SK-N-SH (cell line): ENCODE results near the gene MAP2K3. TPM values are rescaled to one million over a fixed set of nuclear protein-coding genes. Genes with fewer than 3 reads are reported as not detected.

Source experiments
- CTCF ChIA-PET: fragments of 300-600, 350-600 bp; formaldehyde crosslinking; extraction: SDS; loops from one replicate; lab custom pipeline; 2021; lab: Yijun Ruan, JAX
- POLR2A ChIA-PET: fragments of 350-600 bp; sonication (Branson Sonifier 250); formaldehyde crosslinking; extraction: SDS; loops from one replicate; lab custom pipeline; 2020; ENCODE audit warnings: antibody characterized with exemption, inconsistent platforms; lab: Yijun Ruan, JAX
- DNase-seq: peaks from one replicate; pipeline ENCODE4 v3.0.0; 2012
- H2AFZ ChIP-seq: fragments of 200-600 bp; sonication (generic); 2 replicates; pipeline ENCODE4 v1.8.1; 2016; ENCODE audit warnings: antibody characterized with exemption, mild to moderate bottlenecking, low read depth
- H3F3A ChIP-seq: fragments of 200-600 bp; sonication (generic); replicated peaks from 2 replicates; pipeline ENCODE3; 2016; ENCODE audit warnings: antibody characterized with exemption, mild to moderate bottlenecking; ENCODE audit not compliant: insufficient read depth
- H3K27ac ChIP-seq, 2 experiments: fragments of 200-500 bp in 1 of 2; fragments of 200-600 bp in 1 of 2; sonication (Bioruptor generic) in 1 of 2; sonication (generic), shearing (Covaris generic) in 1 of 2; 2 replicates each; pipeline versions ENCODE4 v1.5.1 to v1.6.1; 2014 to 2016; ENCODE audit warnings: low read depth in 2 of 2, inconsistent platforms in 1 of 2, low read length in 1 of 2, mild to moderate bottlenecking in 1 of 2, mixed read lengths in 1 of 2
- H3K27me3 ChIP-seq: fragments of 200-600 bp; sonication (generic), shearing (Covaris generic); 2 replicates; pipeline ENCODE4 v1.6.1; 2016; ENCODE audit warnings: mixed run types; ENCODE audit not compliant: insufficient read depth
- H3K36me3 ChIP-seq, 2 experiments: fragments of 200-500 bp in 1 of 2; fragments of 200-600 bp in 1 of 2; sonication (Bioruptor generic) in 1 of 2; sonication (generic) in 1 of 2; replicated peaks in 1 of 2; 2 replicates each; pipeline versions ENCODE3 to v1.5.1; 2014 to 2016; ENCODE audit warnings: low read length in 1 of 2, mild to moderate bottlenecking in 1 of 2; ENCODE audit not compliant: insufficient read depth in 2 of 2, control insufficient read depth in 1 of 2
- H3K4me1 ChIP-seq, 2 experiments: fragments of 200-500 bp in 1 of 2; fragments of 200-600 bp in 1 of 2; sonication (Bioruptor generic) in 1 of 2; sonication (generic), shearing (Covaris generic) in 1 of 2; 2 replicates each; pipeline versions ENCODE4 v1.5.1 to v1.6.1; 2014 to 2016; ENCODE audit warnings: low read depth in 1 of 2, low read length in 1 of 2, mixed run types in 1 of 2; ENCODE audit not compliant: insufficient read depth in 2 of 2, control insufficient read depth in 1 of 2
- H3K4me2 ChIP-seq: fragments of 200-600 bp; sonication (generic), shearing (Covaris generic); 2 replicates; pipeline ENCODE4 v1.6.1; 2017; ENCODE audit warnings: mixed run types
- H3K4me3 ChIP-seq, 2 experiments: fragments of 200-500 bp in 1 of 2; fragments of 200-600 bp in 1 of 2; sonication (Bioruptor generic) in 1 of 2; sonication (generic), shearing (Covaris generic) in 1 of 2; 2 replicates each; pipeline versions ENCODE4 v1.5.1 to v1.8.1; 2014 to 2016; ENCODE audit warnings: low read depth in 2 of 2, inconsistent platforms in 1 of 2, low read length in 1 of 2, mild to moderate bottlenecking in 1 of 2, mixed read lengths in 1 of 2, moderate library complexity in 1 of 2
- H3K79me2 ChIP-seq: fragments of 200-600 bp; sonication (generic); 2 replicates; pipeline ENCODE4 v1.8.1; 2017; ENCODE audit warnings: mild to moderate bottlenecking; ENCODE audit not compliant: insufficient read depth
- H3K9ac ChIP-seq: fragments of 200-600 bp; sonication (generic); 2 replicates; pipeline ENCODE4 v1.6.1; 2017; ENCODE audit warnings: mixed run types
- H3K9me2 ChIP-seq: fragments of 200-600 bp; sonication (generic); 2 replicates; pipeline ENCODE4 v1.6.1; 2017; ENCODE audit warnings: mixed run types
- H3K9me3 ChIP-seq: fragments of 200-600 bp; sonication (generic); 2 replicates; pipeline ENCODE4 v1.6.1; 2017; ENCODE audit warnings: mixed run types, mild to moderate bottlenecking, moderate library complexity
- H4K20me1 ChIP-seq: fragments of 200-600 bp; sonication (generic); 2 replicates; pipeline ENCODE4 v1.6.1; 2017; ENCODE audit warnings: mild to moderate bottlenecking, mixed run types; ENCODE audit not compliant: insufficient read depth
- ELF1 ChIP-seq: IDR thresholded peaks from 2 replicates; pipeline ENCODE4 v1.4.0; 2012
- EP300 ChIP-seq, 2 experiments: IDR thresholded peaks; 2 replicates each; pipeline versions ENCODE4 v1.4.0 to v1.6.1; 2012; ENCODE audit warnings: borderline replicate concordance in 1 of 2, low read depth in 1 of 2, low read length in 1 of 2
- JUND ChIP-seq: IDR thresholded peaks from 2 replicates; pipeline ENCODE4 v1.4.0; 2012
- MEF2A ChIP-seq: IDR thresholded peaks from 2 replicates; pipeline ENCODE4 v1.4.0; 2012; ENCODE audit warnings: low read depth, borderline replicate concordance
- MXI1 ChIP-seq: IDR thresholded peaks from 2 replicates; pipeline ENCODE4 v1.6.1; 2012; ENCODE audit warnings: mild to moderate bottlenecking, low read depth, low read length, improper control_type of control experiment
- RFX5 ChIP-seq: IDR thresholded peaks from 2 replicates; pipeline ENCODE4 v1.6.1; 2012; ENCODE audit warnings: mild to moderate bottlenecking, improper control_type of control experiment, low read length
- SIN3A ChIP-seq: IDR thresholded peaks from 2 replicates; pipeline ENCODE4 v1.6.1; 2012; ENCODE audit warnings: low read depth, mild to moderate bottlenecking, low read length, moderate library complexity, borderline replicate concordance
- TAF1 ChIP-seq: IDR thresholded peaks from 2 replicates; pipeline ENCODE4 v1.6.1; 2012; ENCODE audit warnings: low read depth, mild to moderate bottlenecking, low read length, moderate library complexity, borderline replicate concordance
- TEAD4 ChIP-seq: IDR thresholded peaks from 2 replicates; pipeline ENCODE4 v1.4.0; 2012; ENCODE audit warnings: mild to moderate bottlenecking, borderline replicate concordance; ENCODE audit not compliant: insufficient read depth
- YY1 ChIP-seq: IDR thresholded peaks from 2 replicates; pipeline ENCODE4 v1.4.0; 2012; ENCODE audit warnings: low read depth, mild to moderate bottlenecking
- WGBS: methylation state at CpG from one replicate; pipeline ENCODE4 v1.1.6; 2017; ENCODE audit warnings: low lambda C conversion rate; 5-methylcytosine and 5-hydroxymethylcytosine counted together
- polyA plus RNA-seq, 3 experiments: library from polyadenylated mRNA; depleted of rRNA; stranded (reverse); fragments of >200 nt; gene quantifications; 2 replicates each; pipeline ENCODE4 v1.2.3, GENCODE V29; 2012
- TF ChIP-seq, protein P1 (sequence below): fragments of 200-600 bp; sonication (generic); IDR thresholded peaks from 2 replicates; pipeline ENCODE4 v1.6.1; 2017; ENCODE audit warnings: antibody characterized with exemption, mild to moderate bottlenecking, moderate library complexity
- TF ChIP-seq, protein P2 (sequence below): fragments of 150-350 bp; IDR thresholded peaks from 2 replicates; pipeline ENCODE4 v1.6.1; 2017; ENCODE audit warnings: antibody characterized with exemption, low read length, low read depth, borderline replicate concordance
- TF ChIP-seq, protein P3 (sequence below): IDR thresholded peaks from 2 replicates; pipeline ENCODE4 v1.4.0; 2012; ENCODE audit warnings: low read depth, borderline replicate concordance
- TF ChIP-seq, protein P4 (sequence below): IDR thresholded peaks from 2 replicates; pipeline ENCODE4; 2012
- TF ChIP-seq, protein P5 (sequence below): IDR thresholded peaks from 2 replicates; pipeline ENCODE4 v1.6.1; 2012; ENCODE audit warnings: mild to moderate bottlenecking, low read depth, low read length, moderate library complexity
- TF ChIP-seq, protein P6 (sequence below): IDR thresholded peaks from 2 replicates; pipeline ENCODE4 v1.4.0; 2012; ENCODE audit warnings: low read depth, borderline replicate concordance
- TF ChIP-seq, protein P7 (sequence below): IDR thresholded peaks from 2 replicates; pipeline ENCODE4 v1.4.0; 2012; ENCODE audit warnings: low read depth

Gene MAP2K3
- polyA plus RNA-seq, 1 of the 3 experiments (the other 2 are of a cell fraction), result 30.0 TPM

DNA sequence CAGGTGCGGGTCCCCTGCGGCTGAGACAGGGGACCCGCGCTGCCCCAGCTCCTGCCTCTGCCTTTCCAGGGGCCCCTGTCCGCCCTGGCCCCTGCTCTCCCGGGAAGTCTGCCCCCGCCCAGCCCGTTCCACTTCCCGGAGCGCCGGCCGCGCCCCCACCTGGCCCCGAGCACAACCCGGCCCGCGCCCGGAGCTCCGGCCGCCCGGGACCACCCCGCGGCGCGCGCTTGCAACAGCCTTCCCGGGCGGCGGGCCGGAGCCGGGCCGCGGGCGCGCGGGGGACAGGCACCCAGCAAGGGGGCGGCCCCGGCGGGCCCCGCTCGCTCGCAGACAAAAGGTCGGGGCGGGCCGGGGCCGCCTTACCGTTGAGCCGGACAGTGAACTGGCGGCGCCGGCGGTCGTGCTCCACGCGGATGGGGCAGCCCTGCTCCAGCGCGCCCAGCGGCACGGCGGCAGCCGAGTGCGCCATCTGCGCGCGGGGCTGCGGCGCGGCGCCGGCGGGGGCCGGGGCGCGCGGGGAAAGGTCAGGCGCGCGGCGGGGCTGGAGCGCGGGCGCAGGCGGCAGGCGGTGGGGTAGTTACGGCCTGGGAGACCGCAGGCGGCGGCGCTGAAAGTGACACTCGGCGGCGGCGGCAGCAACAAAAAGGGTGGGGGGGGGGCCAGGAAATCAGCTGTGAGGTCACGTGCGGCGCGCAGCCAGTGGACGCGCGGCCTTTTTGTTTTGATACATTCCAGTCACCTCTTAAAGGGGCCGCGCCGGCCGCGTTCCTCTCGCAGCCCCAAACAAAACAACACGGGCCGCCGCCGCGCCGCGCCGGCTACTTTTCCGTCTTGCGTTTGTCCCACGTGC is 31.5 kb upstream of the MAP2K3 start, which contains the start of gene NATD1:
Gene NATD1 (minus strand): TSS at position 615 of the 850 bp plus-strand sequence. CDS start 146 bp downstream, at position 469.
- no peaks in the 10 kb centered on the region for H3F3A ChIP-seq
- H3K9ac ChIP-seq, result peak within 1 kb of the TSS; percentile 64
- H3K4me2 ChIP-seq, result peak within 1 kb of the TSS; percentile 88
- H3K4me1 ChIP-seq, result peaks cover 0 to 8% of the 10 kb centered on the region in 2 experiments; a peak in 1 of 4 replicates
- peak within 1 kb of the TSS; percentile 65 to 72 for H3K4me3 ChIP-seq
- H3K27ac ChIP-seq, result peak within 1 kb of the TSS in 1 of 2 experiments; percentile 47; a peak in 1 of 4 replicates
- CTCF ChIA-PET, result interaction anchor here (0.6 to 1.4 kb wide), 8 partner anchors 13 to 260 kb away, joined by 3 to 5 read pairs (median 3); no protein-coding TSS in a partner anchor
- TF ChIP-seq RFX5 (no peak), TEAD4 (0 out of 2 replicates have a peak, but pooled peaks have one; percentile 40), SIN3A (peak; percentile 62; the same call in 1 of the 2 replicates), ELF1 (peak; percentile 36; the same call in 1 of the 2 replicates), EP300 (IDR thresholded peaks at IDR 0.05; ENCODE audit: borderline replicate concordance in 1 of 2, low read depth in 1 of 2, low read length in 1 of 2) (peak in 1 of 2 experiments; percentile 11; a peak in 1 of 4 replicates), MXI1 (peak; percentile 71; the same call in 1 of the 2 replicates), YY1 (no peak), TAF1 (0 out of 2 replicates have a peak, but pooled peaks have one; percentile 37), MEF2A (peak; percentile 43; the same call in 1 of the 2 replicates), JUND (0 out of 2 replicates have a peak, but pooled peaks have one; percentile 6)
- TF ChIP-seq, protein P1, sequence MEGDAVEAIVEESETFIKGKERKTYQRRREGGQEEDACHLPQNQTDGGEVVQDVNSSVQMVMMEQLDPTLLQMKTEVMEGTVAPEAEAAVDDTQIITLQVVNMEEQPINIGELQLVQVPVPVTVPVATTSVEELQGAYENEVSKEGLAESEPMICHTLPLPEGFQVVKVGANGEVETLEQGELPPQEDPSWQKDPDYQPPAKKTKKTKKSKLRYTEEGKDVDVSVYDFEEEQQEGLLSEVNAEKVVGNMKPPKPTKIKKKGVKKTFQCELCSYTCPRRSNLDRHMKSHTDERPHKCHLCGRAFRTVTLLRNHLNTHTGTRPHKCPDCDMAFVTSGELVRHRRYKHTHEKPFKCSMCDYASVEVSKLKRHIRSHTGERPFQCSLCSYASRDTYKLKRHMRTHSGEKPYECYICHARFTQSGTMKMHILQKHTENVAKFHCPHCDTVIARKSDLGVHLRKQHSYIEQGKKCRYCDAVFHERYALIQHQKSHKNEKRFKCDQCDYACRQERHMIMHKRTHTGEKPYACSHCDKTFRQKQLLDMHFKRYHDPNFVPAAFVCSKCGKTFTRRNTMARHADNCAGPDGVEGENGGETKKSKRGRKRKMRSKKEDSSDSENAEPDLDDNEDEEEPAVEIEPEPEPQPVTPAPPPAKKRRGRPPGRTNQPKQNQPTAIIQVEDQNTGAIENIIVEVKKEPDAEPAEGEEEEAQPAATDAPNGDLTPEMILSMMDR, result no peak
- TF ChIP-seq, protein P2, sequence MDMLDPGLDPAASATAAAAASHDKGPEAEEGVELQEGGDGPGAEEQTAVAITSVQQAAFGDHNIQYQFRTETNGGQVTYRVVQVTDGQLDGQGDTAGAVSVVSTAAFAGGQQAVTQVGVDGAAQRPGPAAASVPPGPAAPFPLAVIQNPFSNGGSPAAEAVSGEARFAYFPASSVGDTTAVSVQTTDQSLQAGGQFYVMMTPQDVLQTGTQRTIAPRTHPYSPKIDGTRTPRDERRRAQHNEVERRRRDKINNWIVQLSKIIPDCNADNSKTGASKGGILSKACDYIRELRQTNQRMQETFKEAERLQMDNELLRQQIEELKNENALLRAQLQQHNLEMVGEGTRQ, result peak; percentile 87
- TF ChIP-seq, protein P3, sequence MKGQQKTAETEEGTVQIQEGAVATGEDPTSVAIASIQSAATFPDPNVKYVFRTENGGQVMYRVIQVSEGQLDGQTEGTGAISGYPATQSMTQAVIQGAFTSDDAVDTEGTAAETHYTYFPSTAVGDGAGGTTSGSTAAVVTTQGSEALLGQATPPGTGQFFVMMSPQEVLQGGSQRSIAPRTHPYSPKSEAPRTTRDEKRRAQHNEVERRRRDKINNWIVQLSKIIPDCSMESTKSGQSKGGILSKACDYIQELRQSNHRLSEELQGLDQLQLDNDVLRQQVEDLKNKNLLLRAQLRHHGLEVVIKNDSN, result peak; percentile 98
- TF ChIP-seq, protein P4, sequence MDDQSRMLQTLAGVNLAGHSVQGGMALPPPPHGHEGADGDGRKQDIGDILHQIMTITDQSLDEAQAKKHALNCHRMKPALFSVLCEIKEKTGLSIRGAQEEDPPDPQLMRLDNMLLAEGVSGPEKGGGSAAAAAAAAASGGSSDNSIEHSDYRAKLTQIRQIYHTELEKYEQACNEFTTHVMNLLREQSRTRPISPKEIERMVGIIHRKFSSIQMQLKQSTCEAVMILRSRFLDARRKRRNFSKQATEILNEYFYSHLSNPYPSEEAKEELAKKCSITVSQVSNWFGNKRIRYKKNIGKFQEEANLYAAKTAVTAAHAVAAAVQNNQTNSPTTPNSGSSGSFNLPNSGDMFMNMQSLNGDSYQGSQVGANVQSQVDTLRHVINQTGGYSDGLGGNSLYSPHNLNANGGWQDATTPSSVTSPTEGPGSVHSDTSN, result peak; percentile 87
- TF ChIP-seq, protein P5, sequence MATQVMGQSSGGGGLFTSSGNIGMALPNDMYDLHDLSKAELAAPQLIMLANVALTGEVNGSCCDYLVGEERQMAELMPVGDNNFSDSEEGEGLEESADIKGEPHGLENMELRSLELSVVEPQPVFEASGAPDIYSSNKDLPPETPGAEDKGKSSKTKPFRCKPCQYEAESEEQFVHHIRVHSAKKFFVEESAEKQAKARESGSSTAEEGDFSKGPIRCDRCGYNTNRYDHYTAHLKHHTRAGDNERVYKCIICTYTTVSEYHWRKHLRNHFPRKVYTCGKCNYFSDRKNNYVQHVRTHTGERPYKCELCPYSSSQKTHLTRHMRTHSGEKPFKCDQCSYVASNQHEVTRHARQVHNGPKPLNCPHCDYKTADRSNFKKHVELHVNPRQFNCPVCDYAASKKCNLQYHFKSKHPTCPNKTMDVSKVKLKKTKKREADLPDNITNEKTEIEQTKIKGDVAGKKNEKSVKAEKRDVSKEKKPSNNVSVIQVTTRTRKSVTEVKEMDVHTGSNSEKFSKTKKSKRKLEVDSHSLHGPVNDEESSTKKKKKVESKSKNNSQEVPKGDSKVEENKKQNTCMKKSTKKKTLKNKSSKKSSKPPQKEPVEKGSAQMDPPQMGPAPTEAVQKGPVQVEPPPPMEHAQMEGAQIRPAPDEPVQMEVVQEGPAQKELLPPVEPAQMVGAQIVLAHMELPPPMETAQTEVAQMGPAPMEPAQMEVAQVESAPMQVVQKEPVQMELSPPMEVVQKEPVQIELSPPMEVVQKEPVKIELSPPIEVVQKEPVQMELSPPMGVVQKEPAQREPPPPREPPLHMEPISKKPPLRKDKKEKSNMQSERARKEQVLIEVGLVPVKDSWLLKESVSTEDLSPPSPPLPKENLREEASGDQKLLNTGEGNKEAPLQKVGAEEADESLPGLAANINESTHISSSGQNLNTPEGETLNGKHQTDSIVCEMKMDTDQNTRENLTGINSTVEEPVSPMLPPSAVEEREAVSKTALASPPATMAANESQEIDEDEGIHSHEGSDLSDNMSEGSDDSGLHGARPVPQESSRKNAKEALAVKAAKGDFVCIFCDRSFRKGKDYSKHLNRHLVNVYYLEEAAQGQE, result no peak
- TF ChIP-seq, protein P6, sequence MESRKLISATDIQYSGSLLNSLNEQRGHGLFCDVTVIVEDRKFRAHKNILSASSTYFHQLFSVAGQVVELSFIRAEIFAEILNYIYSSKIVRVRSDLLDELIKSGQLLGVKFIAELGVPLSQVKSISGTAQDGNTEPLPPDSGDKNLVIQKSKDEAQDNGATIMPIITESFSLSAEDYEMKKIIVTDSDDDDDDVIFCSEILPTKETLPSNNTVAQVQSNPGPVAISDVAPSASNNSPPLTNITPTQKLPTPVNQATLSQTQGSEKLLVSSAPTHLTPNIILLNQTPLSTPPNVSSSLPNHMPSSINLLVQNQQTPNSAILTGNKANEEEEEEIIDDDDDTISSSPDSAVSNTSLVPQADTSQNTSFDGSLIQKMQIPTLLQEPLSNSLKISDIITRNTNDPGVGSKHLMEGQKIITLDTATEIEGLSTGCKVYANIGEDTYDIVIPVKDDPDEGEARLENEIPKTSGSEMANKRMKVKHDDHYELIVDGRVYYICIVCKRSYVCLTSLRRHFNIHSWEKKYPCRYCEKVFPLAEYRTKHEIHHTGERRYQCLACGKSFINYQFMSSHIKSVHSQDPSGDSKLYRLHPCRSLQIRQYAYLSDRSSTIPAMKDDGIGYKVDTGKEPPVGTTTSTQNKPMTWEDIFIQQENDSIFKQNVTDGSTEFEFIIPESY, result no peak
- TF ChIP-seq, protein P7, sequence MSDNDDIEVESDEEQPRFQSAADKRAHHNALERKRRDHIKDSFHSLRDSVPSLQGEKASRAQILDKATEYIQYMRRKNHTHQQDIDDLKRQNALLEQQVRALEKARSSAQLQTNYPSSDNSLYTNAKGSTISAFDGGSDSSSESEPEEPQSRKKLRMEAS, result peak; percentile 85
- TF ChIP-seq, all 33 proteins: peak for 12
- no peaks in the 10 kb centered on the region for H3K79me2 ChIP-seq
- WGBS, result 1% methylated on average over 20 of the region's 117 CpGs
- H3K36me3 ChIP-seq, result no peaks in the 10 kb centered on the region
- H3K9me2 ChIP-seq, result no peaks in the 10 kb centered on the region
- no peaks in the 10 kb centered on the region for H3K9me3 ChIP-seq
- H4K20me1 ChIP-seq, result no peaks in the 10 kb centered on the region
- no peaks in the 10 kb centered on the region for H3K27me3 ChIP-seq
- H2AFZ ChIP-seq, result peak within 1 kb of the TSS; percentile 98
- POLR2A ChIA-PET, result interaction anchor here (0.6 to 0.7 kb wide), 2 partner anchors 125 to 172 kb away, joined by 3 read pairs; no protein-coding TSS in a partner anchor
- DNase-seq, result peak; percentile 94
